Stimulated activated CD4-positive, alpha-beta T cell treated with anti-CD3 and anti-CD28 coated beads, Interleukin-2, amount 100 ng/mL, for 48 hours (primary cell): ENCODE results near the gene AP3D1.

Source experiments
- DNase-seq, 2 donors: peaks; one replicate each; pipeline ENCODE4 v3.0.0-alpha.2; 2020

The AP3D1 gene

GRCh38 chr19:2081873-2082810 is 69.2 kb downstream of the AP3D1 start:
- DNase-seq: no peak

- no peak for DNase-seq
These were observed 70.9 kb downstream of the AP3D1 start for GRCh38 chr19:2080336-2080988.

GRCh38 chr19:2079865-2080301 is 71.5 kb downstream of the AP3D1 start:
- DNase-seq: no peak

- no peak for DNase-seq
These were observed 72.1 kb downstream of the AP3D1 start for GRCh38 chr19:2079076-2079864.

- no peak for DNase-seq
These were observed 73.3 kb downstream of the AP3D1 start for GRCh38 chr19:2077833-2078619.

GRCh38 chr19:2077398-2077797 is 74.0 kb downstream of the AP3D1 start:
- DNase-seq: no peak

GRCh38 chr19:2076526-2076944 is 74.8 kb downstream of the AP3D1 start:
- DNase-seq: no peak

GRCh38 chr19:2072757-2073551 is 78.4 kb downstream of the AP3D1 start:
- DNase-seq: no peak

- DNase-seq: no peak
These were observed 80.2 kb downstream of the AP3D1 start for GRCh38 chr19:2070986-2071673.

- DNase-seq: no peak
These were observed 80.9 kb downstream of the AP3D1 start for GRCh38 chr19:2070436-2070827.

- DNase-seq: no peak
These were observed 86.4 kb downstream of the AP3D1 start for GRCh38 chr19:2064788-2065524.

GRCh38 chr19:2064395-2064787 is 87.0 kb downstream of the AP3D1 start:
- DNase-seq: no peak

GRCh38 chr19:2063824-2064223 is 87.5 kb downstream of the AP3D1 start:
- DNase-seq: no peak

GRCh38 chr19:2062770-2063169 is 88.6 kb downstream of the AP3D1 start:
- no peak for DNase-seq

- no peak for DNase-seq
These were observed 89.0 kb downstream of the AP3D1 start for GRCh38 chr19:2062389-2062729.

- DNase-seq: peak; percentile 100
These were observed 89.6 kb downstream of the AP3D1 start for GRCh38 chr19:2061495-2062388.

GRCh38 chr19:2060884-2061494 is 90.4 kb downstream of the AP3D1 start:
- DNase-seq: no peak

- DNase-seq: no peak
These were observed 91.8 kb downstream of the AP3D1 start for GRCh38 chr19:2059422-2060201.
